Mesenchymal stem cell (in vitro differentiated cells and primary cell): ENCODE results near the gene IL26.

ENCODE experiments used
- DNase-seq: peaks from one replicate; pipeline ENCODE4 v3.0.0-alpha.2; 2013
- H2AFZ ChIP-seq: one replicate; pipeline ENCODE4 v1.6.1; 2013; ENCODE audit warnings: low read depth, mild to moderate bottlenecking, control low read depth, inconsistent platforms, low read length, moderate library complexity
- H2AK5ac ChIP-seq: 2 replicates; pipeline ENCODE4 v1.6.1; 2013; ENCODE audit warnings: low read length, moderate library complexity, mild to moderate bottlenecking, inconsistent platforms; ENCODE audit not compliant: severe bottlenecking
- H2BK120ac ChIP-seq: one replicate; pipeline ENCODE4 v1.6.1; 2013; ENCODE audit warnings: low read depth, mild to moderate bottlenecking, inconsistent platforms, low read length, moderate library complexity
- H2BK12ac ChIP-seq, 2 experiments: one replicate each; pipeline ENCODE4 v1.6.1; 2013; ENCODE audit warnings: inconsistent platforms in 2 of 2, low read length in 2 of 2, mild to moderate bottlenecking in 2 of 2, moderate library complexity in 2 of 2, control low read depth in 1 of 2
- H2BK15ac ChIP-seq: one replicate; pipeline ENCODE4 v1.6.1; 2013; ENCODE audit warnings: mild to moderate bottlenecking, low read depth, inconsistent platforms; ENCODE audit not compliant: poor library complexity, severe bottlenecking
- H2BK5ac ChIP-seq: 2 replicates; pipeline ENCODE4 v1.6.1; 2013; ENCODE audit warnings: low read depth, mild to moderate bottlenecking, low read length, control low read depth, inconsistent platforms; ENCODE audit not compliant: poor library complexity, severe bottlenecking
- H3K14ac ChIP-seq, 2 experiments: one replicate each; pipeline ENCODE4 v1.6.1; 2013; ENCODE audit warnings: inconsistent platforms in 2 of 2, low read length in 2 of 2, control low read depth in 1 of 2, mild to moderate bottlenecking in 1 of 2, moderate library complexity in 1 of 2
- H3K18ac ChIP-seq, 2 experiments: one replicate each; pipeline ENCODE4 v1.6.1; 2013; ENCODE audit warnings: inconsistent platforms in 2 of 2, low read length in 2 of 2, control low read depth in 1 of 2, low read depth in 1 of 2, mild to moderate bottlenecking in 1 of 2
- H3K23ac ChIP-seq, 2 experiments: one replicate each; pipeline ENCODE4 v1.6.1; 2013; ENCODE audit warnings: inconsistent platforms in 2 of 2, low read length in 2 of 2, mild to moderate bottlenecking in 2 of 2, moderate library complexity in 2 of 2, control low read depth in 1 of 2
- H3K27ac ChIP-seq: 2 replicates; pipeline ENCODE4 v1.5.1; 2013; ENCODE audit warnings: mild to moderate bottlenecking, moderate library complexity, low read length, control low read depth, inconsistent platforms; ENCODE audit not compliant: poor library complexity, severe bottlenecking
- H3K27me3 ChIP-seq, 2 experiments: 2 replicates each; pipeline versions ENCODE4 v1.6.1 to v1.7.0; 2013; ENCODE audit warnings: low read length in 2 of 2, mild to moderate bottlenecking in 2 of 2, moderate library complexity in 2 of 2, control low read depth in 1 of 2, inconsistent platforms in 1 of 2; ENCODE audit not compliant: control insufficient read depth in 1 of 2, insufficient read depth in 1 of 2
- H3K36me3 ChIP-seq, 2 experiments: 2 replicates each; pipeline versions ENCODE4 v1.6.1 to v1.7.0; 2013; ENCODE audit warnings: low read length in 2 of 2, control low read depth in 1 of 2, inconsistent platforms in 1 of 2, low read depth in 1 of 2, mild to moderate bottlenecking in 1 of 2; ENCODE audit not compliant: insufficient read depth in 2 of 2, control insufficient read depth in 1 of 2
- H3K4ac ChIP-seq, 2 experiments: one replicate each; pipeline ENCODE4 v1.6.1; 2013; ENCODE audit warnings: inconsistent platforms in 2 of 2, low read length in 2 of 2, mild to moderate bottlenecking in 2 of 2, moderate library complexity in 2 of 2, control low read depth in 1 of 2, low read depth in 1 of 2
- H3K4me1 ChIP-seq: 2 replicates; pipeline ENCODE4 v1.6.1; 2013; ENCODE audit warnings: low read depth, low read length, control low read depth; ENCODE audit not compliant: control insufficient read depth, insufficient read depth
- H3K4me2 ChIP-seq: 2 replicates; pipeline ENCODE4 v1.6.1; 2013; ENCODE audit warnings: low read length, mild to moderate bottlenecking, inconsistent platforms; ENCODE audit not compliant: poor library complexity, severe bottlenecking
- H3K4me3 ChIP-seq, 2 experiments: 2 replicates each; pipeline versions ENCODE4 v1.5.1 to v1.7.0; 2013; ENCODE audit warnings: low read length in 2 of 2, mild to moderate bottlenecking in 2 of 2, control low read depth in 1 of 2, low read depth in 1 of 2; ENCODE audit not compliant: insufficient read depth in 1 of 2
- H3K79me1 ChIP-seq: replicated peaks from 2 replicates; pipeline ENCODE4 v1.6.1; 2013; ENCODE audit warnings: mild to moderate bottlenecking, control low read depth, low read length, inconsistent platforms; ENCODE audit not compliant: poor library complexity, severe bottlenecking
- H3K9ac ChIP-seq: 2 replicates; pipeline ENCODE4 v1.7.0; 2013; ENCODE audit warnings: mild to moderate bottlenecking, low read length, moderate library complexity
- H3K9me3 ChIP-seq: 2 replicates; pipeline ENCODE4 v1.7.0; 2013; ENCODE audit warnings: mild to moderate bottlenecking, low read length; ENCODE audit not compliant: control insufficient read depth
- H4K8ac ChIP-seq: one replicate; pipeline ENCODE4 v1.6.1; 2013; ENCODE audit warnings: inconsistent platforms, mild to moderate bottlenecking, low read length, moderate library complexity
- H4K91ac ChIP-seq: one replicate; pipeline ENCODE4 v1.6.1; 2013; ENCODE audit warnings: mild to moderate bottlenecking, low read length, inconsistent platforms
- WGBS: methylation state at CpG from one replicate; pipeline ENCODE4 v1.1.7; 2013; ENCODE audit warnings: mixed read lengths; 5-methylcytosine and 5-hydroxymethylcytosine counted together

IL26 gene

DNA sequence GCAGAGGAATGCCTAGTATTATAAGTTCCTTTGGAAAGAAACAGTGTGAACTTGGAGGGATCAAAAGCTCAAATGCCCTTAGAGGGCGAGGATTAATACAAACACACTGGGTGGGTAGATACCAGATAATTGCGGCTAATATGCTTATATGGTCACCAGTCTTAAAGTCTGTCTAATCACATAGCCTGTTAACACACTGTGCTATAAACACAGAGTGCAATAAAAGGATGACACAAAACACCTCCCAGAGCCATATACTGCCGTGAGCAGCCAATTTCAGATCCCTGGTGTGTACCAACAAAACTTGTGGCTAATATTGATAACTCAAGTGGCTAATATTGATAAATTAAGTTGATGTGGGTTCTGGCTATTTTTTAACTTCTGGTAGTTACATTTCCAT is 1.7 kb upstream of the IL26 start:
- no peak overlapping the region for H2BK15ac ChIP-seq
- DNase-seq, result no peak
- no peak overlapping the region for H3K14ac ChIP-seq
- no peak overlapping the region for H3K4me3 ChIP-seq
- no peaks in the 10 kb centered on the region for H3K4me1 ChIP-seq
- no peak overlapping the region for H4K91ac ChIP-seq
- H3K18ac ChIP-seq, result no peak overlapping the region
- peaks cover 0 to 4% of the 10 kb centered on the region in 2 experiments for H3K27me3 ChIP-seq
- no peaks in the 10 kb centered on the region for H3K9me3 ChIP-seq
- no peak overlapping the region for H2BK5ac ChIP-seq
- H3K36me3 ChIP-seq, result no peaks in the 10 kb centered on the region
- no peak overlapping the region for H2BK120ac ChIP-seq
- H3K4me2 ChIP-seq, result no peak overlapping the region
- no peak overlapping the region for H2AFZ ChIP-seq
- no peak overlapping the region for H3K23ac ChIP-seq
- no peak overlapping the region for H4K8ac ChIP-seq
- H3K4ac ChIP-seq, result no peak overlapping the region
- H2AK5ac ChIP-seq, result no peak overlapping the region
- WGBS, result 48% methylated on average over 2 of the region's 3 CpGs
- H3K27ac ChIP-seq, result no peak overlapping the region
- no peak overlapping the region for H3K9ac ChIP-seq
- no peak overlapping the region for H2BK12ac ChIP-seq
- no peaks in the 10 kb centered on the region for H3K79me1 ChIP-seq

DNA sequence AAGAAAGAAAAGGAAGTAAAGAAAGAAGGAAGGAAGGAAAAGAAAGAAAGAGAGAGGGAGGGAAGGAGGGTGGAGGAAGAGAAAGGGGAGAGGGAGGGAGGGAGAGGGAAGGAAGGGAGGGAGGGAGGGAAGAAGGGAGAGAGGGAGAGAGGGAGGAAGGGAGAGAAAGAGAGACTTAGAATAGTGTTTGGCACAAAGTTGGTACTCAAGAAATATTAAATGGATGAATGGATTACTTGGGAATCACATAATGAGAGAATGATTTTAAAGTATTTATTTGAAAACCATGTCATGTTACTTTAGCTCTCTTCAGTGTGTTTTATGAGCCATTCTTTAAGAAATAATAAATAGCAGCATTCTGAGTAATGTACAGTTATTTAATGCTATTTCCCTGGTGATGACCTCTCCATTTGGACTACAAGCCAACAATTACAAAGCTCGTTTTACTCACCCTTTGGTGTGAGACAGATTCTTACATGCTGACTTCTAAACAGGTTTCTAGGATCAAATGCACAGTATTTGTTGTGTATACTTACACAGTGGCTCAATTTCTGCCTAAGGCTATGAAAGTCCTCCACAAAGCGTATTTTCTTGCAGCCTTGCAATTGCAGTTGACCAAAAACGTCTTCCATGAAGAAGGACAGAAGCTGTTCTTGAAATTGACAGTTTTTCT is 861 bp downstream of the IL26 start:
- H2AK5ac ChIP-seq, result no peak overlapping the region
- no peaks in the 10 kb centered on the region for H3K9me3 ChIP-seq
- H2BK15ac ChIP-seq, result no peak overlapping the region
- no peak overlapping the region for H2BK120ac ChIP-seq
- H3K14ac ChIP-seq, result no peak overlapping the region
- DNase-seq, result no peak
- no peak overlapping the region for H2AFZ ChIP-seq
- no peak overlapping the region for H4K8ac ChIP-seq
- H3K9ac ChIP-seq, result no peak overlapping the region
- WGBS, result 80% methylated on average over 1 of the region's 3 CpGs
- no peak overlapping the region for H3K27ac ChIP-seq
- H3K4me1 ChIP-seq, result no peaks in the 10 kb centered on the region
- H2BK5ac ChIP-seq, result no peak overlapping the region
- H3K23ac ChIP-seq, result no peak overlapping the region
- H3K36me3 ChIP-seq, result no peaks in the 10 kb centered on the region
- H3K27me3 ChIP-seq, result peaks cover 0 to 4% of the 10 kb centered on the region in 2 experiments
- no peak overlapping the region for H3K18ac ChIP-seq
- no peak overlapping the region for H4K91ac ChIP-seq
- H3K4me2 ChIP-seq, result no peak overlapping the region
- no peak overlapping the region for H3K4me3 ChIP-seq
- H2BK12ac ChIP-seq, result no peak overlapping the region
- H3K4ac ChIP-seq, result no peak overlapping the region
- no peaks in the 10 kb centered on the region for H3K79me1 ChIP-seq

DNA sequence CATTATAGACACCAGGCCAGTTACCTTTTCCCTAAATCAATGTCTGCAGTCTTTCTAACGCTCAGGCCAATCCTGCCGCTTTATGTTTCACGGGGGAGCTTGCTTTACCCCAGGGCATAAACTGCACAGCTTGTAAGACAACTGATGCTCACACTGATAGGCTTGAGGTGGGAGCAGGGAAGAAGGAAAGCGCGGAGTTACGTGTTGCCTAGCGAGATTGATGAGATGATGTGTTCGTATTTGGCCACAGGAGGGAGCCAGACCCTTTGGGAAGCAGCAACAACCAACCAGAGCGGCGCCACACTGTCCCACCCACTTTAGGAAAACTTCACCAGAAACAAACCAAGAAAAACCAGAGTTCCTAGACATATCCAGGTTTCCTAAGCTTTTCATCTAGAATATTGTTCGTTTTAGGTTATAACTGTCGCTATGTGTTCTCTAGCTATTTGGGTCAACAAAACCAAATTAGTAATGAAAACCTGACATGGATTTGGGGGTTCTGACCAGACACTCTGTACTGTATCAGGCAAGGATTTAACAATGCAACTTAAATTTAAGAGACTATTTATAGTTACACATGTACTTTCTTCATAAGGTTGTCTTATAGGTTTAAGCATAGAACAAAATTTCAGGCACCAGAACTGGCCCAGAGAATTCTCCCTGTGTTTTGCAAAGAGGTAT is 2.4 kb downstream of the IL26 start:
- DNase-seq, result peak; percentile 86
- H2BK120ac ChIP-seq, result no peak overlapping the region
- H2AK5ac ChIP-seq, result no peak overlapping the region
- no peaks in the 10 kb centered on the region for H3K9me3 ChIP-seq
- H3K9ac ChIP-seq, result peak overlapping the region; percentile 65
- WGBS, result 0% methylated on average over 5 of the region's 12 CpGs
- no peak overlapping the region for H4K8ac ChIP-seq
- H3K23ac ChIP-seq, result no peak overlapping the region
- no peaks in the 10 kb centered on the region for H3K4me1 ChIP-seq
- peaks cover 0 to 4% of the 10 kb centered on the region in 2 experiments for H3K27me3 ChIP-seq
- peak overlapping the region; percentile 53 for H2AFZ ChIP-seq
- no peaks in the 10 kb centered on the region for H3K36me3 ChIP-seq
- H3K4me3 ChIP-seq, result peak overlapping the region in 1 of 2 experiments; percentile 63
- no peak overlapping the region for H3K27ac ChIP-seq
- no peak overlapping the region for H2BK12ac ChIP-seq
- H2BK15ac ChIP-seq, result no peak overlapping the region
- H3K18ac ChIP-seq, result peak overlapping the region in 1 of 2 experiments; percentile 52
- no peak overlapping the region for H2BK5ac ChIP-seq
- H3K14ac ChIP-seq, result no peak overlapping the region
- H3K79me1 ChIP-seq, result no peaks in the 10 kb centered on the region
- peak overlapping the region; percentile 66 for H3K4me2 ChIP-seq
- no peak overlapping the region for H3K4ac ChIP-seq
- H4K91ac ChIP-seq, result no peak overlapping the region

DNA sequence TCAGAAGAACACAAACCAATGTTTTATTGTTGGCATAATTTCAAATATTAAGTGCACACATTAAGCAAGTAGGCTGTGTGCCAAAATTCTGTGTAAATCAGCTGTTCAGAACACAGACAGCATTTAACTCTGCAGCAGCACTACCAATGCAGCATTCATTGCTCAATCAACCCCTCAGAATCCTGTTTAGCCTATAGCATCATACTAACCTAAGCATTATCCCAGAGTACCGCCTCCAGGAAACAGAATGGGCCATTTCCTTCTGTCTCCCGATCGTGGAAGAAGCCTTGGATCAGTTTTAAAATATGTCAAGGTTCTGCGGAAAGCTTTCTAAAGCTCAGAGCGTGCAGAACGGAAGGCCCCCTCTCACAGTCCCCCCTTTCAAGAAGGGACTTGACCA is 3.3 kb downstream of the IL26 start:
- Histone ChIP-seq H3K27ac (no peak overlapping the region), H3K4me2 (no peak overlapping the region), H2AFZ (no peak overlapping the region), H3K18ac (no peak overlapping the region), H2AK5ac (no peak overlapping the region), H2BK120ac (no peak overlapping the region), H3K27me3 (peaks cover 0 to 4% of the 10 kb centered on the region in 2 experiments), H3K4me1 (no peaks in the 10 kb centered on the region), H3K79me1 (no peaks in the 10 kb centered on the region), H2BK5ac (no peak overlapping the region), H3K36me3 (no peaks in the 10 kb centered on the region), H3K4ac (no peak overlapping the region), H3K23ac (no peak overlapping the region), H3K9ac (peak overlapping the region; percentile 64), H4K8ac (no peak overlapping the region), H3K4me3 (no peak overlapping the region), H2BK12ac (no peak overlapping the region), H3K9me3 (no peaks in the 10 kb centered on the region), H3K14ac (no peak overlapping the region), H2BK15ac (no peak overlapping the region), H4K91ac (no peak overlapping the region)
- 82% methylated on average over 6 of the region's 6 CpGs for WGBS
- no peak for DNase-seq
